Activated CD4-positive, alpha-beta T cell treated with anti-CD3 and anti-CD28 coated beads, Interleukin-2, amount 10 ng/mL, durations not matched to agents 7 days and 5 days (primary cell): Measurements from ENCODE around the gene RBM6. TPM values are rescaled to one million over a fixed set of nuclear protein-coding genes. Genes with fewer than 3 reads are reported as not detected.
"Not testable (repeated sequence)": the region's sequence is repeated elsewhere in the genome, so short reads cannot be mapped to it uniquely, and the experiment has no call there.

ENCODE experiments used
- CTCF ChIA-PET: fragments of 350-600 bp; sonication (Branson Sonifier 250); formaldehyde crosslinking; loops from one replicate; lab custom pipeline; 2021; ENCODE audit warnings: antibody characterized with exemption; lab: Charles Lee
- POLR2A ChIA-PET: fragments of 350-600 bp; sonication (Branson Sonifier 250); formaldehyde crosslinking; loops from one replicate; lab custom pipeline; 2021; ENCODE audit warnings: antibody characterized with exemption; lab: Charles Lee
- DNase-seq: peaks from one replicate; pipeline ENCODE4 v3.0.0-alpha.2; 2020
- H3K27ac Mint-ChIP-seq: one replicate; pipeline ENCODE4 v1.8.0; 2021; ENCODE audit warnings: mild to moderate bottlenecking, moderate library complexity, mixed read lengths
- H3K27me3 Mint-ChIP-seq: one replicate; pipeline ENCODE4 v1.8.0; 2021; ENCODE audit warnings: mixed read lengths
- H3K36me3 Mint-ChIP-seq: one replicate; pipeline ENCODE4 v1.8.0; 2021; ENCODE audit warnings: low read depth, mixed read lengths
- H3K4me1 Mint-ChIP-seq: one replicate; pipeline ENCODE4 v1.8.0; 2021; ENCODE audit warnings: mixed read lengths
- H3K4me3 Mint-ChIP-seq: one replicate; pipeline ENCODE4 v1.8.0; 2021; ENCODE audit warnings: mild to moderate bottlenecking, moderate library complexity, mixed read lengths
- H3K9me3 Mint-ChIP-seq: one replicate; pipeline ENCODE4 v1.8.0; 2021; ENCODE audit warnings: mixed read lengths
- total RNA-seq, 2 experiments: library from RNA; stranded (reverse); gene quantifications; one replicate each; pipeline ENCODE4 v1.2.3, GENCODE V29; 2021

Gene RBM6
- total RNA-seq, 2 experiments from 2014 or later: 87.7 to 105 TPM

DNA sequence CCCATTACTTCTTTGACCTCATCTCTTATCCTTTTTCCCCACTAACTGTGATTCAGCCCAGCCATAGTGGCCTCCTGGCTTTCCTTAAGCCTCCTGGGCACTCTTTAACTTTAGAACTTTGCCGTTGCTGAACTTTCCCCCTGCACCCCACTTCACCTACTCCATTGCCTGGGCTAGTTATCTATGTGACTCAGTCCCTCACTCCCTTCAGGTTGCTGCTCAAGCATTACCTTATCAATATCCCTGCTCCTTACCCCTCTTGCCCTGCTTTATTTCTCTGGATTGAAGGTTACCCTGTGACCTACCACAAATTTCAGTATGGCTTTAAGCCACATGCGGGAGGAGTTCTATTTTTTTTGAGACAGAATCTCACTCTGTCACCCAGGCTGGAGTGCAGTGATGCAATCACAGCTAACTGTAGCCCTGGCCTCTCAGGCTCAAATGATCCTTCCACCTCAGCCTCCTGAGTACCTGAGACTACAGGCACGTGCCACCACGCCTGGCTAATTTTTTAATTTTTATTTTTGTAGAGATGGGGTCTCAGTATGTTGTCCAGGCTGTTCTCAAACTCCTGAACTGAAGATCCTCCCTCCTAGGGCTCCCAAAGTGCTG lies 13.7 kb upstream of the RBM6 start:
- peaks cover 30% of the 10 kb centered on the region for H3K4me1 Mint-ChIP-seq
- no peak for DNase-seq
- H3K9me3 Mint-ChIP-seq: no peaks in the 10 kb centered on the region
- ChIA-PET POLR2A (no interaction called here), CTCF (no interaction called here)
- H3K27me3 Mint-ChIP-seq: no peaks in the 10 kb centered on the region
- H3K4me3 Mint-ChIP-seq: no peak overlapping the region
- H3K36me3 Mint-ChIP-seq: peaks cover 2% of the 10 kb centered on the region
- H3K27ac Mint-ChIP-seq: peak overlapping the region; percentile 22

DNA sequence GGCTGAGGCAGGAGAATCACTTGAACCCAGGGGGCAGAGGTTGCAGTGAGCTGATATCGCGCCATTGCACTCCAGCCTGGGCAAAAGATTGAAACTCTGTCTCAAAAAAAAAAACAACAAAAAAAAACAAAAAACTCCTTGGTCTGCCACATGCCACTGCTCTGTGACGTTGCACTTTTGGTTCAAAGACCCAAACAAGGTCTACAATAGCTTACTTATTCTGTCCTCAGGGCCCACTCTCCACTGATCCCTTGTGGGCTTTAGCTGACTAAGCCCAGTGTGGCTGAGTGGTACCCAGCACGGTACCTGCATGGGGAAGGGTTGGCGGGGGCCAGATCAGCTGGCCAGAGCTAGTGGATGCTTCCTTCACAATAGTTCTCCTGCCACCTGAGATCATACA lies 12.2 kb upstream of the RBM6 start:
- Mint-ChIP-seq H3K36me3 (peaks cover 2% of the 10 kb centered on the region), H3K27me3 (no peaks in the 10 kb centered on the region), H3K4me1 (peaks cover 31% of the 10 kb centered on the region), H3K9me3 (no peaks in the 10 kb centered on the region), H3K4me3 (peak overlapping the region; percentile 81), H3K27ac (no peak overlapping the region)
- POLR2A ChIA-PET: interaction anchor here (0.6 kb wide), 3 partner anchors 8 to 28 kb away, joined by 3 to 4 read pairs (median 3); no protein-coding TSS in a partner anchor
- DNase-seq: no peak
- CTCF ChIA-PET: interaction anchor here (1.2 kb wide), 1 partner anchor 13 kb away, joined by 3 read pairs; no protein-coding TSS in a partner anchor

DNA sequence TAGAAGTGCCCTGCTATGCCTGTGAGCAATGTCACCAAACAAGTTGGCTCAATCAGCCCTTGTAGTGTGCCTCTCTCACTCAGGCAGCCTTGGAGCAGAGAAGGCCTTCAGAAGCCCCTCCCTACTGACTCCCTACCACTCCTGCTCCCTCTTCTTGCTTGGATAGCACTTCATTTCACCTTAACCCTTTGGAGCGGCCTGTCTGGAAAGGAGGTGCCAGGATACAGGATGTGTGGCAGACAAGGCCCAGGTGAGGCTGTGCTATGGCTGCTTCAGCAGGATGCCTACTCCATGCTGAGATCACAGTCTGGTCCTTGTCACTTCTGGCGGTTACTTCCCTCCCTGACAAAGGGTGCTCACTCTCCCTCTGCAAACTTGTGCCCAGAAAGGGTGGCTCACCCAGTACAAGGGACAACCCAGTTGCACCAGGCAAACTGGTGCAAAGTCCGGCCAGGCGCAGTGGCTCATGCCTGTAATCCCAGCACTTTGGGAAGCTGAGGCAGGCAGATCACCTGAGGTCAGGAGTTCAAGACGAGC lies 11.4 kb upstream of the RBM6 start:
- H3K4me1 Mint-ChIP-seq: peaks cover 31% of the 10 kb centered on the region
- H3K9me3 Mint-ChIP-seq: no peaks in the 10 kb centered on the region
- DNase-seq: no peak
- H3K27me3 Mint-ChIP-seq: no peaks in the 10 kb centered on the region
- CTCF ChIA-PET: interaction anchor here (0.6 to 1.7 kb wide), 7 partner anchors 10 to 126 kb away, joined by 3 to 8 read pairs (median 4); partner anchors contain the start of genes INKA1 and RBM6
- peak overlapping the region; percentile 81 for H3K4me3 Mint-ChIP-seq
- POLR2A ChIA-PET: interaction anchor here (0.6 kb wide), 1 partner anchor 9 kb away, joined by 3 read pairs; no protein-coding TSS in a partner anchor
- peaks cover 2% of the 10 kb centered on the region for H3K36me3 Mint-ChIP-seq
- H3K27ac Mint-ChIP-seq: peak overlapping the region; percentile 79

DNA sequence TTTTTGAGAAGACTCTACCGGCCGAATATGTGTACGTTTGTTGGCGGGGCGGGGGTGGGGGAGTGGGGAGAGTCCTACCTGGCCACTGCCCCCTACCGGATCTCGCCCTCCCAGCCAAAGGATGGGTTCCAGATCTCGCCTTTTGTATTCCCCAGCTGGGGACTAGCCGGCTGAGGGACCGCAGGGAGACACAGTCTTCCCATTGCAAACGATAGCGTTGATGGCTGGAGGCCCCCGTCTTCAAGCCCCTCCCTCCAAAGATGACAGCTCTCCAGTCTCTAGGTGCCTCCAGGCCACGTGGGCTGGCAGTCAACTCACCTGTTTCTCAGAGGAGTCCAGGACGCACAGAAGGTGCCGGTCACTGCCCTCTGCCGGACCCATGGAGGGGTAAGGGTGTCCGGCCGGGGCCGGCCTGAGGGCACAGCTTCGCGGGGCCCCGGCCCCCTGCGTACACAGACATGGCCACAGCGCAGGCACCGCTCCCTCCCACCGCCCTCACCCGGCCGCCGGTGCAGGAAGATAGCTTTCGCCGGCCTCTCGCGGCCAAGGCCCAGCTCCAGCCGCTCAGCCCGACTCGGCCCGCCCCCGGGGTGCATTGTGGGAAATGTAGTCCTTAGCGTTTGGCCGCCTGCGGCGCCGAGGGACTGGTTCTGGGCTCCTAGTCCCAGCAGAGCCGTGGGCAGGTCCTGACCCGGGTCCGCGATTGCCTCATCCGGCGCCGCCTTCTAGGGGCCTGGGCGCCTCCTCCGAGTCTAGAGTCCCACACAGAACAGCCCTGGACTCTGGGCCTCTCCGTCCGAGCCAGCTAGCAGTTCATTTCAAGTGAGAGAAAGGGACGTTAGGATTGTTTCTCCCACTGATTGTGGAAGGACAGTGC lies 10.4 kb upstream of the RBM6 start, which contains the start of gene MON1A:
MON1A (minus strand) TSS at position 521 of the 877 bp plus-strand sequence. CDS start 16,465 bp downstream, outside the sequence.
- Mint-ChIP-seq H3K9me3 (no peaks in the 10 kb centered on the region), H3K27ac (peak within 1 kb of the TSS; percentile 83), H3K4me1 (peaks cover 31% of the 10 kb centered on the region), H3K36me3 (peaks cover 2% of the 10 kb centered on the region), H3K27me3 (no peaks in the 10 kb centered on the region), H3K4me3 (peak within 1 kb of the TSS; percentile 81)
- peak; percentile 89 for DNase-seq
- CTCF ChIA-PET: interaction anchor here (0.6 to 1.7 kb wide), 10 partner anchors 9 to 163 kb away, joined by 3 to 8 read pairs (median 4); partner anchors contain the start of genes INKA1 and RBM6
- POLR2A ChIA-PET: no interaction called here

GRCh38 chr3:49930168-49930690 lies 9.7 kb upstream of the RBM6 start:
- ChIA-PET POLR2A (no interaction called here), CTCF (interaction anchor here (1.0 to 1.7 kb wide), 8 partner anchors 9 to 127 kb away, joined by 3 to 8 read pairs (median 4); partner anchors contain the start of genes INKA1 and RBM6)
- Mint-ChIP-seq H3K4me3 (peak overlapping the region; percentile 81), H3K27me3 (no peaks in the 10 kb centered on the region), H3K36me3 (no peaks in the 10 kb centered on the region), H3K9me3 (no peaks in the 10 kb centered on the region), H3K27ac (peak overlapping the region; percentile 83), H3K4me1 (peaks cover 31% of the 10 kb centered on the region)
- DNase-seq: no peak

DNA sequence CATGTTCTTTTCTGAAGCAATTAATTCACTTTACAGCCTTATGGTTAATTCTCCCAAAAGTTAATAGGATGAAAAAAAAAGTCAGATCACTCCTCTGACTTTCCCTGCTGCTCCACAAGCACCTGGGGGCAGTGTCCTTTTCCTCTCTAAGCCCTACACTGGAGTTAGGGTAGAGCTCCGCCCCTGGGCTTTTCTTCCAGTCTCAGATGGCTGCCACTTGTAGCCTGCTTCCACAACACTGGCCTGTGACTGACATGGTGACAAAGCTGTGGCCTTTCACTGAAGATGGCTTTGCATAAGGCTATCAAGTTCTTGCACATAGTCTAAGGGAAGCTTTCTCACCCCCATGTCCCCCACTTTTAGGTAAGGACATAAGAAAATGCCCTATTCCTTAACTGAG lies 9.0 kb upstream of the RBM6 start:
- Mint-ChIP-seq H3K4me1 (peaks cover 29% of the 10 kb centered on the region), H3K27ac (peak overlapping the region; percentile 43), H3K4me3 (no peak overlapping the region), H3K36me3 (no peaks in the 10 kb centered on the region), H3K9me3 (no peaks in the 10 kb centered on the region), H3K27me3 (no peaks in the 10 kb centered on the region)
- DNase-seq: no peak
- ChIA-PET CTCF (interaction anchor here (1.1 to 1.5 kb wide), 2 partner anchors 9 to 23 kb away, joined by 3 to 6 read pairs; partner anchors contain the start of gene RBM6), POLR2A (no interaction called here)

DNA sequence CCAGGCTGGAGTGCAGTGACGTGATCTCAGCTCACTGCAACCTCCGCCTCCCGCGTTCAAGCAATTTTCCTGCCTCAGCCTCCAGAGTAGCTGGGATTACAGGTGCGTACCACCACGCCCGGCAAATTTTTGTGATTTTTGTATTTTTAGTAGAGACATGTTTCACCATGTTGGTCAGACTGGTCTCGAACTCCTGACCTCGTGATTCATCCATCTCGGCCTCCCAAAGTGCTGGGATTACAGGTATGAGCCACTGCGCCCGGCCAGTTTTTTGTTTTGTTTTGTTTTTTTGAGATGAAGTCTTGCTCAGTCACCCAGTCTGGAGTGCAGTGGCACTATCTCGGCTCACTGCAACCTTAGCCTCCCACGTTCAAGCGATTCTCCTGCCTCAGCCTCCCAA lies 7.7 kb upstream of the RBM6 start:
- DNase-seq, H3K27me3 Mint-ChIP-seq, POLR2A ChIA-PET, H3K4me3 Mint-ChIP-seq, H3K27ac Mint-ChIP-seq, H3K36me3 Mint-ChIP-seq, H3K9me3 Mint-ChIP-seq: not testable (repeated sequence)
- H3K4me1 Mint-ChIP-seq: peaks cover 26% of the 10 kb centered on the region
- CTCF ChIA-PET: interaction anchor here (0.7 to 1.1 kb wide), 2 partner anchors 8 to 30 kb away, joined by 3 read pairs; no protein-coding TSS in a partner anchor

DNA sequence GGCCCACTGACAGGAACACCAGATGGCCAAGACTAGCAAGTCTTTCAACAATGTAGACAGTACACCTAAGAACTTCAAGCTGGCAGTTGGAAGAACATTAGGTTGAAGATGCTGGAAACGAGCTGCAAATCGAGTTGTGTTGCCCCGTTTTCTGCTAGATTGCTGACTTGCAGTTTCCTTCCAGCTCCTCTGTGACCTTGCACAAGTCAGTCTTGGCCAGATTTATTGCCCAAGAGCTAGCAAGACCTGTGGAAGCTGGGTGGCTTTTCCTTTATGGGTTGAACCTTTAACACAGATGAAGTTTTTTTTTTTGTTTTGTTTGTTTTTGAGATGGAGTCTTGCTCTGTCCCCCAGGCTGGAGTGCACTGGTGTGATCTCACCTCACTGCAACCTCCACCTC lies 2.9 kb upstream of the RBM6 start:
- H3K4me3 Mint-ChIP-seq: no peak overlapping the region
- H3K27me3 Mint-ChIP-seq: no peaks in the 10 kb centered on the region
- DNase-seq: no peak
- H3K9me3 Mint-ChIP-seq: no peaks in the 10 kb centered on the region
- H3K4me1 Mint-ChIP-seq: peaks cover 18% of the 10 kb centered on the region
- no peak overlapping the region for H3K27ac Mint-ChIP-seq
- CTCF ChIA-PET: interaction anchor here (1.2 kb wide), 1 partner anchor 12 kb away, joined by 4 read pairs; no protein-coding TSS in a partner anchor
- POLR2A ChIA-PET: no interaction called here
- peaks cover 8% of the 10 kb centered on the region for H3K36me3 Mint-ChIP-seq

DNA sequence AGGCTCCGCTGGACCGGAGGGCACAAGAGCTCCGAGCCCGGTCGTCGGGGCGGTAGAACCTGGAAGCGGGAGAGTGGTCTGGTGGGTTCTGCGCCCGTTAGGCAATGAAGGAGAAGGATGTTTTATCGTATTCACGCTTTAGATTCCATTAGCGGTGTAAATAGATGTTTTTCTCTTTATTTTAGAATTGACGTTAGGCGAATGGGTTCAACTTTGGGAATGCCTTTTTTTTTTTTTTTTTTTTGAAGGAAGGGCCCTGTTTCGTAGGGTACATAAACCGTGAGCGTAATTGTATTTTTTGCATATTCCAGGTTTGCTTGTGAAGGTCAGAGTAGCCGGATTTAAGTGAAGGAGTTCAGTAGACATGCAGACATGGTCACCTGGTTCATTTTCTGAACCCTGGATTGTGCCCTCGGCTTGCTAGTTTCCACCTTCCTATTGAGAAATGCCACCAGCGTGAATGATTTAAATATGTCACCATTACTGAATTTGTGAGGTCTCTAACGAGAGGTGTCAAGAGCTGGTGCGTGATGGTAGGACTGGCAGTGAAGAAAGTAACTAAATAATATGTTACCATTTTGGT lies 808 bp downstream of the RBM6 start:
- Mint-ChIP-seq H3K27ac (peak overlapping the region; percentile 99), H3K4me3 (peak overlapping the region; percentile 99), H3K4me1 (peaks cover 34% of the 10 kb centered on the region), H3K9me3 (peaks cover 2% of the 10 kb centered on the region), H3K27me3 (no peaks in the 10 kb centered on the region), H3K36me3 (peaks cover 22% of the 10 kb centered on the region)
- POLR2A ChIA-PET: interaction anchor here (0.6 kb wide), 1 partner anchor 297 kb away, joined by 6 read pairs; no protein-coding TSS in a partner anchor
- DNase-seq: no peak
- CTCF ChIA-PET: interaction anchor here (1.0 to 1.7 kb wide), 5 partner anchors 9 to 35 kb away, joined by 3 to 6 read pairs (median 5); partner anchors contain the start of gene MON1A

- Mint-ChIP-seq H3K4me3 (no peak overlapping the region), H3K4me1 (peaks cover 40% of the 10 kb centered on the region), H3K9me3 (peaks cover 2% of the 10 kb centered on the region), H3K36me3 (peaks cover 23% of the 10 kb centered on the region), H3K27ac (peak overlapping the region; percentile 57), H3K27me3 (no peaks in the 10 kb centered on the region)
- DNase-seq: no peak
- CTCF ChIA-PET: interaction anchor here (1.2 kb wide), 1 partner anchor 113 kb away, joined by 3 read pairs; no protein-coding TSS in a partner anchor
- POLR2A ChIA-PET: no interaction called here
These were observed 2.7 kb downstream of the RBM6 start for GRCh38 chr3:49942651-49943050.

DNA sequence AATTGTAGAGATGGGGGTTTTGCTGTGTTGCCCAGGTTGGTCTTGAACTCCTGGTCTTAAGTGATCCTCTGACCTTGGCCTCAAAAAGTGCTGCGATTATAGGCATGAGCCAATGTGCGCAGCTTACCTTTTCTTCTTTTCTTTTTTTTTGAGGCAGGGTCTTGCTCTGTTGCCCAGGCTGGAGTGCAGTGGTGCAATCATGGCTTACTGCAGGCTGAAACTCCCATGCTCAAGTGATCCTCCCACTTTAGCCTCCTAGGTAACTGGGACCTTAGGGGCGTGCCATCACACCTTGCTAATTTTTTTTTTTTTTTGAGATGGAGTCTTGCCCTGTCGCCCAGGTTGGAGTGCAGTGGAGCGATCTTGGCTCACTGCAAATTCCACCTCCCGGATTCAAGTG lies 13.0 kb downstream of the RBM6 start:
- H3K4me1 Mint-ChIP-seq: peaks cover 12% of the 10 kb centered on the region
- ChIA-PET POLR2A (no interaction called here), CTCF (interaction anchor here (0.8 kb wide), 1 partner anchor 9 kb away, joined by 3 read pairs; no protein-coding TSS in a partner anchor)
- H3K27ac Mint-ChIP-seq: no peak overlapping the region
- peaks cover 2% of the 10 kb centered on the region for H3K36me3 Mint-ChIP-seq
- no peak for DNase-seq
- no peaks in the 10 kb centered on the region for H3K9me3 Mint-ChIP-seq
- no peaks in the 10 kb centered on the region for H3K27me3 Mint-ChIP-seq
- no peak overlapping the region for H3K4me3 Mint-ChIP-seq
